KBM-7 (cell line): ENCODE results near the gene ZNF483.
"Not testable (repeated sequence)": the region's sequence is repeated elsewhere in the genome, so short reads cannot be mapped to it uniquely, and the experiment has no call there.

ENCODE experiments used
- DNase-seq: peaks from one replicate; pipeline ENCODE4 v3.0.0-alpha.2; 2015
- in situ Hi-C: fragments of 300-500 bp; cut with MboI; formaldehyde crosslinking; loops from 2 replicates; pipeline ENCODE4 v1.14.3; 2020; ENCODE audit warnings: low sequenced_read_pairs, low pct_unique_long_range_greater_than_20kb, mixed read lengths

Gene ZNF483

DNA sequence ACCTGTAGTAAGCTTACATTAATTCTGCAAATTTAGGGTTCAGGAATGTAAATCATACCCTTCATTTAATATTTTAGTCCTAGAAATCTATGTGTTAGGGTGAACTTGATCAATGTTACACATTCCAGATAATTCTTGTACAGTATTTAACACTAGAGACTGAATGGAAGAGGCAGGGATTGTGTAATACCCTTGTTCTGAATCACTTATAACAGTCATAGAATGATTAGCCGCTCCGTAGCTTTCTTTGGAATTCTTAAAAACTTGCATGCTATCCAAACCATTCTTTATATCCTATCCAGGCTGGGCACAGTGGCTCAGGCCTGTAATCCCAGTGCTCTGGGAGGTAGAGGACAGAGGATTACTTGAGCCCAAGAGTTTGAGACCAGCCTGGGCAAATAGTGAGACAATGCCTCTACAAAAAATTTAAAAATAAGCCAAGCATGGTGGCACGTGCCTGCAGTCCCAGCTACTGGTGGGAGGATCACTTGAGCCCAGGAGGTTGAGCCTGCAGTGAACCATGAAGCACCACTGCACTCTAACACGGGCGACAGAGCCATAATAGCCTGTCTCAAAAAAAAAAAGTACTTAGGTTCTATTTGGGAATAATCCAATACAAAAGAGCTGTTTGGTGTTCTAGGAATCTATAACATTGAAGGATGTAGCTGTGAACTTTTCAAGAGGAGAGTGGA, 8.3 kb downstream of the ZNF483 start:
- no peak for DNase-seq
- in situ Hi-C loops = no loop called here

DNA sequence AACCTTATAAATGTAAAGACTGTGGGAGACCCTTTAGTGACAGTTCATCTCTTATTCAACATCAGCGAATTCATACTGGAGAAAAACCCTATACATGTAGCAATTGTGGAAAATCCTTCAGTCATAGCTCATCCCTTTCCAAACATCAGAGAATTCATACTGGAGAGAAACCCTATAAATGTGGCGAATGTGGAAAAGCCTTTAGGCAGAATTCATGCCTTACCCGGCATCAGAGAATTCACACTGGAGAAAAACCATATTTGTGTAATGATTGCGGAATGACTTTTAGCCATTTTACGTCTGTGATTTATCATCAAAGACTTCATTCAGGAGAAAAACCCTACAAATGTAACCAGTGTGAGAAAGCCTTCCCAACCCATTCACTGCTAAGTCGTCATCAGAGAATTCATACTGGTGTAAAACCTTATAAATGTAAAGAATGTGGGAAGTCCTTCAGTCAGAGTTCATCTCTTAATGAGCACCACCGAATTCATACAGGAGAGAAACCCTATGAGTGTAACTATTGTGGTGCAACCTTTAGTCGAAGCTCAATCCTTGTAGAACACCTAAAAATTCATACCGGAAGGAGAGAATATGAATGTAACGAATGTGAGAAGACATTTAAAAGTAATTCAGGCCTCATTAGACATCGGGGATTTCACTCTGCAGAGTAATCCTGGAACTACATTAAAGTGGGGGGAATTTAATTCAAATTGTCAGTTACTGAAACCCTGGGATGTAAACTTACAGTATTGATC, 17.7 kb downstream of the ZNF483 start:
- no peak for DNase-seq
- in situ Hi-C loops = no loop called here

- in situ Hi-C loops = no loop called here
- no peak for DNase-seq
Measured at GRCh38 chr9:111548623-111549022, 23.6 kb downstream of the ZNF483 start.

GRCh38 chr9:111555425-111555824, 30.4 kb downstream of the ZNF483 start:
- DNase-seq = peak; percentile 59
- in situ Hi-C loops = not testable (repeated sequence)

DNA sequence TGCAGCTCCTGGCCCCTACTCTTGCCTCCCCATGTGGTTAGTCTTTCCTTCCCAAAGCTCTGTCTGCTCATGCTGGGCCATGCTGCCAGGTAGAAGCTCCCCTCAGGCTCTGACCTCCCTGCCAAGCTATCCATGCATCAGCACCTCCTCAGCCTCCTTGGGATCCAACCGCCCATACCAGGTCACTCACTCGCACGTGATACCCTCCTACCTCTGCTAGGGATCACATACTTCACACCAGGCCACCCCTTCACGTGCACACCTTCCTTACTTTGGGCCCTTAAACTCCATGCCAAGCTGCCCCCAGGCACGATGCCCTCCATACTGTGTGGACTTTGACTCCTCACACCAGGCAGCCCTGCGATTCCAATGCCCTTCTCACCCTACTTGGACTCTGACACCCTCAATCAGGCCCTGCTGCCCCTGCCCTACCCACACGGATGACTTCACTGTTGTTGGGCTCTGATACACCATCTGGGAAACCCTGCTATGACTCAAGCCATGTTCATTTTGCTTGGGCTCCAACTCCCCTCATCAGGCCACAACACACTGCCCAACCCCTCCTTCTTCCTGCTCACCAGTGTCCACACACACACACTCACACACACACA, 34.1 kb downstream of the ZNF483 start:
- no peak for DNase-seq
- in situ Hi-C loops = no loop called here

GRCh38 chr9:111561165-111561719, 36.3 kb downstream of the ZNF483 start:
- in situ Hi-C loops = no loop called here
- no peak for DNase-seq

DNA sequence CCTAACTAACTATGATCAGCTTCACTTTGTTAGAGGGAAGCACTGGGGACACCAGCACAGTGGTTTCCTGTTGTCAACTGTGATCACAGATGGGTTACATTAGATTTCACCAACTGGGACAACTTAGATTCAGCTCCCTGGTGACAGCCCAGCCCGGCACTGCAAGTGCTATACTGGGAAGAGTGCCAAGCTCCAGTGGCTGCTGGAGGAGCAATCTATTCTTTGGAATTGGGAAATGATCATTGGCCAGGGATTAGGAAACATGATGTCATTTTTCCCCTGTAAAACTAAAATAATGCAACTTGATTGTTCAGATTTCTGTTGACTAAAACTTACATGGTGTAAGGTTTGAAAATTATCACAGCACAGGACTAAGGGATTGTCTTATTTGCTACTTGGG, 41.3 kb downstream of the ZNF483 start:
- no peak for DNase-seq
- in situ Hi-C loops = no loop called here

DNA sequence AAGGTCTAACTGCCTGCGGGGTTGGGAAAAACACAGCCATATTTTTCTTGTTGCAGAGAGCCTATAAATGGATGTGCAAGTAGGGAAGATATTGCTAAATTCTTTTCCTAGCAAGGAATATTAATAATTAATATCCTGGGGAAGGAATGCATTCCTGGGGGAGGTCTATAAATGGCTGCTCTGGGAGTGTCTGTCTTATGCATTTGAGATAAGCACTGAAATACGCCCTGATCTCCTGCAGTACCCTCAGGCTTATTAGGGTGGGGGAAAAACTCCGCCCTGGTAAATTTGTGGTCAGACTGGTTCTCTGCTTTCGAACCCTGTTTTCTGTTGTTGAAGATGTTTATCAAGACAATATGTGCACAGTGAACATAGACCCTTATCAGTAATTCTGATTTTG, 43.1 kb downstream of the ZNF483 start:
- DNase-seq, in situ Hi-C loops: not testable (repeated sequence)

DNA sequence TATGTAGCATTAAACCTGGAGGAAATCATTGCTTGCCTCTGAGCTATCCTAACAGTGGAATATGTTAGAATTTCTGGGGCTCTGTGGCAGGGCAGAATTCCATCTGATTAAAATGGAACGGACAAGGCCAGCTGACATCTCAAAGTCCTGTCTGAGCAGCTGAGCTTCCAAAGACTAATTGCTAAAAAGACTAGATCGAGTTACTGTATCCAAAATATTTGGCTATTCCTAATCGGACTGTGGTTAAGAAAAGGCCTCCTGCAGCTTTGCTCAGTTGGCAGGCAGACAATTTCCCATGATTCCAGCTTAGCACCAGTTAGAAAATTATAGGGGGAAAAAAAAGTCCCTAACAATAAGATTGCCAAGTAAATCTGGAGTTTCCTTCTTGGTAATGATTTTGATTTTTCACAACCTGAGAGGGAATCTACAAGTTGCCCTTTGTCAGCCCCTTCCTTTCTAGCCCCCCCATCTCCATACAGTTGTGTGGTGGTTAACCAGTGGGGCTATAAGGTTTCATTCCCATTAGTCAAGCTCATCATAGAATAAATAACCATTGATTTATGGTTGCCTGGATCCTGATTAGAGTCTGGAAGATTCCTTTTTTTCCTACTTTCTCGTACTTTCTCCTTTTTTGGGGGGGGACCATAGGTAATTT, 48.1 kb downstream of the ZNF483 start:
- DNase-seq = no peak
- in situ Hi-C loops = no loop called here

DNA sequence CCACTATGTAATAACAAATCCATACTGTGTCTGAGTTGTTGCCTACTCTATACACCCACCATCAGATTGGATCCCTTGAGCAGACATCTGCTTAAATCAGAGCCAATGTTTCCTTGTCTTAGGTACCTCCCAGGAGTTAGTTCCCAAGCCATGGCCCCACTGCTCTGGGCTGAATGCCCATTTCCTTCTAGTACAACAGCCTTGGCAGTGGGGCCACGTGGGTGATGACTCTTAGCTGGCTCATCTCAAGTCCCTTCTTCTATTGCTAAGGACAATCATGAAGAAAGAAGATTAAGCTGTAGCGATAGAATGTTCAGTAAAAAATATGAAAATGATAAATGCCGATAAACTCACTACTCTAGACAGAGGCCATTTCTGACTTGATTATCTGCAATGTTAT, 57.9 kb downstream of the ZNF483 start:
- DNase-seq = no peak
- in situ Hi-C loops = no loop called here

DNA sequence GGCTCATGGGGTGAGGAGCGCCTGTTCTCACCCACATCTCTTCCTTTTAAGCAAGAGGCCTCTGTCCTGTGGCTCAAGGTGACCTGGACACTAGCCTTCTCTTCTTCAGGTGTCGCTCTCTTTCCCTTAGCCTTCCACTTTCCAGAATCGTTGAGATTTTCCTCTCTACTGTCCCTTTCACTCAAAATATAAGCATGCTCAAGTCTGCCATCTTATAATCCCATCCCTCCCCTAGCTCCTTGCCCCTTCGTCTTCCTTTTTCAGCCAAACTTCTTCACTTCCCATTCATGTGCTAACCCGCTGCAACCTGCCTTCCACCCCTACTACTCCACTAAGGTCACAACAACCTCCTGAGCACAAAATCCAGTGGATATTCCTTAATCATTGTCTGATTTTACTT, 61.4 kb downstream of the ZNF483 start:
- DNase-seq = no peak
- in situ Hi-C loops = no loop called here

- no peak for DNase-seq
- in situ Hi-C loops = no loop called here
Measured at GRCh38 chr9:111588846-111589245, 63.9 kb downstream of the ZNF483 start.

- DNase-seq = peak; percentile 78
- in situ Hi-C loops = no loop called here
Measured at GRCh38 chr9:111597852-111598732, 73.1 kb downstream of the ZNF483 start.

DNA sequence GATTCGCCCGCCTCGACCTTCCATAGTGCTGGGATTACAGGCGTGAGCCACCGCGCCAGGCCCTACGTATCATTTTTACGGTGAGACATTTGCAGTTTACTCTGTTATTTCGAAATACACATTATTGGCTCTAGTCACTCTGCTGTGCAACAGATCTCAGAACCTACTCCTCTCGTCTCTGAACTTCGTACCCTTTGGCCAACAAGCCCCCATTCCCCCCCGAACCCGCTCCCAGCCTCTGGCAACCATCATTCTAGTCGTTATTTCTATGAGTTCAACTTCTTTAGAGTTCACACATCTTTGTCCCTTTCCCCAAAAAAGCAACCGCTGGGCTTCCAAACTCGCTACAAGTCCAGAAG, 73.7 kb downstream of the ZNF483 start:
- in situ Hi-C loops = no loop called here

DNA sequence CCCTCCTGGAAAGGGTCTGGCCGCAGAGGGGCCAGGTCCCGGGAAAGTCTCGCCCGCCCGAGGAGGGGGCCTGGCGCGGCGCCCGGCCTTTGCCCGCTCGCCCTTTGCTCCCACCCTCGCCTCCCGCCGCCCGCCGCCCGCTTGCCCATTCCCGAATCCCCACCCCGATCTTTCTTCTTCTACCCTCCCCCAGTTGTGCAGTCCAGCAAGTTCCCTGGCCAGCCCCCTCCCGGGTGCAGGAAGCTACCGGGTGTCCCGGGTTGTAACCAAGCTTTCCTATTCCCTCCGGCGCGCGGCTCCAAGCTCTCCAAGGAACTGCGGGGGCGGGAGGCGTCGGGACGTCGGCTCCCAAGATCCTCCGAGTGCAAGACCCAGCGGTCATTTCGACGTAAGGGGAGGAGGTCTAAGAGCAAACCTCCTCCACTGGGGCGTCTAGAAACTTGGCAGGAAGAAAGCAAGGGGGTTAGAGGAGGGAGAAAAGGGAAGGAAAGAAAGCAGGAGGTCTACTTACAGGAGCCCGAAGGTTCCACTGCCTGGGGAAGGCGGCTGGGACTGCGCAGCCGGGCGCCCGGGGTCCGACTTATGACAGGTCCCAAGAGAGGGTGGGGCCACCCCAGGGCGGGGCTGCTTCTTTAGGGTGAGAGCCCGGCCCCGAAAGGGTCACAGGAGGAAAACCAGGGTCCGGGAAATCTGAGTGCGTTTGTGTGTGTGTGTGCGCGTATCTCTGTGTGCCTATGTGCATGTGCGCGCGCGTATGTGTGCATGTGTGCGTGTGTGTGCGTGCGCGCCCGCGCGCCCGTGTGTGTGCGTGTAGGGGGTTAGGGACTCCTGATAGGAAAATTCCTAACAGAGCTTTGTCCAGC, 74.3 kb downstream of the ZNF483 start, which contains the start of gene PTGR1:
Gene PTGR1, minus strand, starts transcription at position 556 of the 863 bp plus-strand sequence. CDS start 2,225 bp downstream, outside the sequence.
- DNase-seq = peak; percentile 77
- in situ Hi-C loops = no loop called here

More for the DNA sequence above, 73.7 kb downstream of the ZNF483 start:
- DNase-seq = peak; percentile 34

- no peak for DNase-seq
- in situ Hi-C loops = no loop called here
Measured at GRCh38 chr9:111599955-111600343, 75.0 kb downstream of the ZNF483 start.

GRCh38 chr9:111601237-111602018, 76.4 kb downstream of the ZNF483 start:
- no peak for DNase-seq
- in situ Hi-C loops = no loop called here
